PC-9 (cell line): ENCODE data around the gene ZNF784. TPM values are rescaled to one million over a fixed set of nuclear protein-coding genes. Genes with fewer than 3 reads are reported as not detected.

Experiments used
- BruUV-seq: library from RNA; stranded (reverse); fragments of 400-500 nt; replicated peaks from 2 replicates; lab custom pipeline; 2021; lab: Mats Ljungman, UMichigan
- CTCF ChIA-PET: fragments of 300-600 bp; sonication (Branson Sonifier 250); formaldehyde crosslinking; loops from one replicate; lab custom pipeline; 2022; ENCODE audit warnings: antibody characterized with exemption; lab: Charles Lee
- POLR2A ChIA-PET: fragments of 300-600 bp; sonication (Branson Sonifier 250); formaldehyde crosslinking; loops from one replicate; lab custom pipeline; 2022; ENCODE audit warnings: antibody characterized with exemption; ENCODE audit not compliant: unreplicated experiment; lab: Charles Lee
- DNase-seq, 2 experiments: peaks; one replicate each; pipeline versions ENCODE4 v3.0.0 to v3.0.0-alpha.2; 2015 to 2022; ENCODE audit warnings: mixed read lengths in 1 of 2
- H2AFZ ChIP-seq: fragments of 200-600 bp; sonication (generic); 2 replicates; pipeline ENCODE4 v1.8.1; 2017; ENCODE audit warnings: antibody characterized with exemption
- H3F3A ChIP-seq: fragments of 200-600 bp; sonication (generic); 2 replicates; pipeline ENCODE4 v1.8.1; 2017; ENCODE audit warnings: antibody characterized with exemption, mild to moderate bottlenecking, low read depth; ENCODE audit not compliant: insufficient read depth
- H3K27ac ChIP-seq: fragments of 200-600 bp; sonication (generic); 2 replicates; pipeline ENCODE4 v1.6.1; 2016; ENCODE audit warnings: mixed run types
- H3K27me3 ChIP-seq: fragments of 200-600 bp; sonication (generic); 2 replicates; pipeline ENCODE4 v1.6.1; 2016; ENCODE audit warnings: low read depth, mixed run types; ENCODE audit not compliant: insufficient read depth
- H3K36me3 ChIP-seq: fragments of 200-600 bp; sonication (generic); 2 replicates; pipeline ENCODE4 v1.6.1; 2016; ENCODE audit warnings: low read depth, mixed run types
- H3K4me1 ChIP-seq: fragments of 200-600 bp; sonication (generic); replicated peaks from 2 replicates; pipeline ENCODE4 v1.6.1; 2016; ENCODE audit warnings: mixed run types; ENCODE audit not compliant: insufficient read depth
- H3K4me2 ChIP-seq: fragments of 200-600 bp; sonication (generic); 2 replicates; pipeline ENCODE4 v1.6.1; 2017; ENCODE audit warnings: mixed run types
- H3K4me3 ChIP-seq: fragments of 200-600 bp; sonication (generic); 2 replicates; pipeline ENCODE4 v1.6.1; 2016; ENCODE audit warnings: mixed run types
- H3K79me2 ChIP-seq: fragments of 200-600 bp; sonication (generic); 2 replicates; pipeline ENCODE4 v1.6.1; 2017; ENCODE audit warnings: low read depth, mixed run types
- H3K9me2 ChIP-seq: fragments of 200-600 bp; sonication (generic); 2 replicates; pipeline ENCODE4 v1.8.1; 2017; ENCODE audit warnings: mild to moderate bottlenecking; ENCODE audit not compliant: insufficient read depth
- H3K9me3 ChIP-seq: fragments of 200-600 bp; sonication (generic); 2 replicates; pipeline ENCODE4 v1.8.1; 2016; ENCODE audit warnings: low read depth; ENCODE audit not compliant: insufficient read depth
- H4K20me1 ChIP-seq: fragments of 200-600 bp; sonication (generic); 2 replicates; pipeline ENCODE4 v1.8.1; 2017; ENCODE audit not compliant: insufficient read depth
- CTCF ChIP-seq: fragments of 200-600 bp; sonication (generic); conservative IDR thresholded peaks from 2 replicates; pipeline ENCODE4 v1.6.1; 2017; ENCODE audit warnings: mixed run types, antibody characterized with exemption, mild to moderate bottlenecking, moderate library complexity
- EZH2 ChIP-seq: fragments of 200-600 bp; sonication (generic); IDR thresholded peaks from 2 replicates; pipeline ENCODE4 v1.8.0; 2017; ENCODE audit warnings: antibody characterized with exemption, low read depth
- intact Hi-C: fragments of 100-400 bp; cut with micrococcal nuclease; formaldehyde crosslinking; loops from one replicate; pipeline ENCODE4 v1.10.0; 2022; ENCODE audit not compliant: unreplicated experiment
- total RNA-seq: library from RNA; stranded (reverse); gene quantifications from 2 replicates; pipeline ENCODE4 v1.2.3, GENCODE V29; 2021

Gene ZNF784
- total RNA-seq, 1 experiment from 2014 or later, result 5.4 TPM

GRCh38 chr19:55653651-55654322, 29.4 kb upstream of the ZNF784 start:
- Histone ChIP-seq H3K27ac (peak overlapping the region; percentile 95), H3K4me2 (peak overlapping the region; percentile 79), H3K79me2 (peaks cover 39% of the 10 kb centered on the region), H3K9me2 (no peaks in the 10 kb centered on the region), H3F3A (peaks cover 10% of the 10 kb centered on the region; the same call in 1 of the 2 replicates), H3K4me1 (peaks cover 25% of the 10 kb centered on the region), H3K4me3 (peak overlapping the region; percentile 72), H2AFZ (peak overlapping the region; percentile 68), H3K36me3 (peaks cover 18% of the 10 kb centered on the region; the same call in 1 of the 2 replicates), H3K27me3 (no peaks in the 10 kb centered on the region), H3K9me3 (no peaks in the 10 kb centered on the region), H4K20me1 (peaks cover 33% of the 10 kb centered on the region)
- TF ChIP-seq CTCF, result peak; percentile 97
- TF ChIP-seq EZH2, result no peak
- CTCF ChIA-PET, result interaction anchor here (0.7 to 1.3 kb wide), 8 partner anchors 14 to 680 kb away, joined by 4 to 11 read pairs (median 4); no protein-coding TSS in a partner anchor
- intact Hi-C loops, result loop anchor here (1.0 to 5.0 kb wide), 3 partner anchors 10 to 489 kb away; partner anchors contain the start of genes ZNF444 and ZNF581
- DNase-seq, result peak; percentile 96 to 99
- POLR2A ChIA-PET, result interaction anchor here (0.6 to 1.4 kb wide), 15 partner anchors 11 to 1193 kb away, joined by 3 to 13 read pairs (median 4); partner anchors contain the start of genes FIZ1, LENG9, UBE2S and ZNF581
- TSS peak; percentile 84 for BruUV-seq

GRCh38 chr19:55652311-55653128, 28.2 kb upstream of the ZNF784 start:
- CTCF ChIA-PET, result interaction anchor here (0.7 to 0.9 kb wide), 3 partner anchors 166 to 681 kb away, joined by 4 read pairs; no protein-coding TSS in a partner anchor
- no TSS peak for BruUV-seq
- Histone ChIP-seq H3F3A (peaks cover 13% of the 10 kb centered on the region; the same call in 1 of the 2 replicates), H3K9me2 (no peaks in the 10 kb centered on the region), H3K27ac (no peak overlapping the region), H3K79me2 (peaks cover 30% of the 10 kb centered on the region), H3K4me2 (peak overlapping the region; percentile 79), H2AFZ (no peak overlapping the region), H3K4me3 (peak overlapping the region; percentile 72; the same call in 1 of the 2 replicates), H3K36me3 (peaks cover 14% of the 10 kb centered on the region; the same call in 1 of the 2 replicates), H3K4me1 (peaks cover 17% of the 10 kb centered on the region), H4K20me1 (peaks cover 20% of the 10 kb centered on the region), H3K27me3 (no peaks in the 10 kb centered on the region), H3K9me3 (no peaks in the 10 kb centered on the region)
- intact Hi-C loops, result loop anchor here (5.0 kb wide), 1 partner anchor 490 kb away; the partner anchor contains the start of gene ZNF444
- no peak for TF ChIP-seq EZH2
- TF ChIP-seq CTCF, result no peak
- POLR2A ChIA-PET, result no interaction called here
- DNase-seq, result peak in 1 of 2 experiments; percentile 25

GRCh38 chr19:55651236-55651635, 26.9 kb upstream of the ZNF784 start:
- peaks cover 25% of the 10 kb centered on the region; the same call in 1 of the 2 replicates for H3F3A ChIP-seq
- peaks cover 20% of the 10 kb centered on the region for H3K79me2 ChIP-seq
- intact Hi-C loops, result loop anchor here (5.0 kb wide), 1 partner anchor 491 kb away; the partner anchor contains the start of gene ZNF444
- no peak overlapping the region for H3K4me2 ChIP-seq
- BruUV-seq, result no TSS peak
- DNase-seq, result peak in 1 of 2 experiments; percentile 10
- H2AFZ ChIP-seq, result no peak overlapping the region
- ChIA-PET CTCF (no interaction called here), POLR2A (no interaction called here)
- H3K9me3 ChIP-seq, result no peaks in the 10 kb centered on the region
- H3K27me3 ChIP-seq, result no peaks in the 10 kb centered on the region
- no peak overlapping the region for H3K27ac ChIP-seq
- H4K20me1 ChIP-seq, result peaks cover 15% of the 10 kb centered on the region
- no peaks in the 10 kb centered on the region for H3K9me2 ChIP-seq
- no peak overlapping the region for H3K4me3 ChIP-seq
- TF ChIP-seq CTCF, result no peak
- TF ChIP-seq EZH2, result no peak
- peaks cover 5% of the 10 kb centered on the region; the same call in 1 of the 2 replicates for H3K4me1 ChIP-seq
- peaks cover 7% of the 10 kb centered on the region for H3K36me3 ChIP-seq
